Panc1 (cell line): ENCODE results near the gene CLNK. TPM values are rescaled to one million over a fixed set of nuclear protein-coding genes. Genes with fewer than 3 reads are reported as not detected.
A peak's percentile ranks its signal among the peaks of the same experiment; 100 is the strongest.

Source experiments
- ATAC-seq: fragments of 200-7000 bp; cut with Tn5 transposase; 2 replicates; pipeline ENCODE4 v1.9.1; 2020; ENCODE audit warnings: mild to moderate bottlenecking, moderate library complexity
- BruUV-seq: library from RNA; stranded (reverse); fragments of 400-500 nt; replicated peaks from 2 replicates; lab custom pipeline; 2021; lab: Mats Ljungman, UMichigan
- CTCF ChIA-PET: fragments of 300-600 bp; sonication (Branson Sonifier 250); formaldehyde crosslinking; loops from one replicate; lab custom pipeline; 2022; ENCODE audit warnings: antibody characterized with exemption; lab: Charles Lee
- POLR2A ChIA-PET: fragments of 300-600 bp; sonication (Branson Sonifier 250); formaldehyde crosslinking; loops from one replicate; lab custom pipeline; 2022; ENCODE audit warnings: antibody characterized with exemption; lab: Charles Lee
- DNase-seq: peaks from one replicate; pipeline ENCODE4 v3.0.0-alpha.2; 2010; ENCODE audit warnings: low read depth, low spot score
- H3K27ac ChIP-seq: 2 replicates; pipeline ENCODE4 v1.5.1; 2011; ENCODE audit warnings: mild to moderate bottlenecking, low read length, inconsistent platforms
- H3K27me3 ChIP-seq: fragments of 200-500 bp; sonication (Bioruptor generic); 2 replicates; pipeline ENCODE4 v1.6.0; 2014; ENCODE audit warnings: low read length, inconsistent platforms; ENCODE audit not compliant: control insufficient read depth, insufficient read depth
- H3K36me3 ChIP-seq: fragments of 200-500 bp; sonication (Bioruptor generic); 2 replicates; pipeline ENCODE4 v1.5.1; 2014; ENCODE audit warnings: inconsistent platforms, mild to moderate bottlenecking, low read length, moderate library complexity; ENCODE audit not compliant: control insufficient read depth, insufficient read depth
- H3K4me1 ChIP-seq: 2 replicates; pipeline ENCODE4 v1.5.1; 2011; ENCODE audit warnings: inconsistent platforms, mild to moderate bottlenecking, low read length, moderate library complexity; ENCODE audit not compliant: control insufficient read depth, insufficient read depth
- H3K4me3 ChIP-seq, 2 experiments: 2 replicates each; pipeline ENCODE4 v1.5.1; 2011 to 2012; ENCODE audit warnings: low read depth in 2 of 2, low read length in 2 of 2, mild to moderate bottlenecking in 2 of 2, inconsistent platforms in 1 of 2, moderate library complexity in 1 of 2
- H3K9me3 ChIP-seq: fragments of 200-500 bp; sonication (Bioruptor generic); 2 replicates; pipeline ENCODE4 v1.5.1; 2014; ENCODE audit warnings: low read depth, mild to moderate bottlenecking, inconsistent platforms, low read length, moderate library complexity; ENCODE audit not compliant: control insufficient read depth, insufficient read depth
- POLR2AphosphoS5 ChIP-seq: IDR thresholded peaks from 2 replicates; pipeline ENCODE4 v1.6.1; 2012; ENCODE audit warnings: mild to moderate bottlenecking, low read depth, low read length, moderate library complexity
- SIN3A ChIP-seq: IDR thresholded peaks from 2 replicates; pipeline ENCODE4 v1.6.1; 2012; ENCODE audit warnings: low read depth, mild to moderate bottlenecking, low read length, moderate library complexity, borderline replicate concordance; ENCODE audit not compliant: insufficient read depth
- TCF7L2 ChIP-seq: IDR thresholded peaks from 2 replicates; pipeline ENCODE4 v1.6.1; 2011; ENCODE audit warnings: mild to moderate bottlenecking, low read depth, low read length, inconsistent platforms
- in situ Hi-C: cut with HindIII; loops from 2 replicates; pipeline ENCODE4 v1.10.0; 2016; ENCODE audit warnings: low sequenced_read_pairs, low pct_unique_long_range_greater_than_20kb
- intact Hi-C: fragments of 100-400 bp; cut with micrococcal nuclease; formaldehyde crosslinking; loops from one replicate; pipeline ENCODE4 v1.10.0; 2022; ENCODE audit not compliant: unreplicated experiment
- total RNA-seq: library from RNA; stranded (reverse); gene quantifications from one replicate; pipeline ENCODE4 v1.2.1, GENCODE V29; 2021; ENCODE audit not compliant: unreplicated experiment
- TF ChIP-seq, protein P1 (sequence below), 2 experiments: IDR thresholded peaks; 2 replicates each; pipeline ENCODE4 v1.6.1; 2011 to 2012; ENCODE audit warnings: low read depth in 2 of 2, control low read depth in 1 of 2, low read length in 1 of 2, mild to moderate bottlenecking in 1 of 2, moderate library complexity in 1 of 2; ENCODE audit not compliant: insufficient read depth in 1 of 2
- TF ChIP-seq, protein P2 (sequence below): fragments of 450-650 bp; IDR thresholded peaks from 2 replicates; pipeline ENCODE4 v1.5.1; 2017; ENCODE audit warnings: mild to moderate bottlenecking

CLNK gene
- total RNA-seq, 1 experiment from 2014 or later = not detected

DNA sequence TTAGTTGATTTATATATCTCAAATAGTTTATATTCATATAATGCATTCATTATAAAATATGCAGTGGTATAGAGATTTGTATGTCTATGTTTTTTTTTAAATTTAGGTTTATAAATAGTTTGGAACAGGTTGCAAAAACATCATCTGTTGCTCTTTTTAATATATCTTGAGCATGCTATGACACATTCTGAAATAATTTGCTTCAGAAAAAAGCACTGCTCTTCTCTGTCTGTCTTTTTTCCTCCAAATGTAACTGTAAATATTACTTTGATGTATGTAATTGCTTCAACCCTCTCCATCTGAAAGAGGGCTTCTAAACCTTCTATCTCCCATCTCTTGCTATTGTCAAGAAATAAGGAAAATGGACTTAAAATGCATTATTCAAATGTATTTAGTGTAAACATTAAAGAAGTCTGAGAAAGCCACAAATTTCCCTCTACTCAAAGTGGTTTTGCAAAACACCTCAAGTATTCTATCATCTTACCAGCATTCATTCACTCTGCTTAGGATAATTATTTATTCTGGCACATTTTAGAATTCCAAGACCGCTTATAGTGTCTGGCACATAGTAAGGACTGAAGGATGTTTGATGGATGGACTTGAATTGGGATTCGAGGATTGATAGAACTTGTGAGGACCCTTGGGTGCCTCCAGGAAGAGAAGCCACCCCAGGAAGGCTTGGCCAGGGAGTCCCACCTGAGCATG lies 87.8 kb downstream of the CLNK start:
- ChIA-PET CTCF (no interaction called here), POLR2A (no interaction called here)
- DNase-seq = no peak
- Histone ChIP-seq H3K36me3 (no peaks in the 10 kb centered on the region), H3K4me3 (no peak overlapping the region), H3K27me3 (no peaks in the 10 kb centered on the region), H3K4me1 (no peaks in the 10 kb centered on the region), H3K27ac (no peak overlapping the region), H3K9me3 (no peaks in the 10 kb centered on the region)
- intact Hi-C loops (no loop called here), in situ Hi-C loops (no loop called here)
- ATAC-seq = no peak
- TF ChIP-seq, protein P1, sequence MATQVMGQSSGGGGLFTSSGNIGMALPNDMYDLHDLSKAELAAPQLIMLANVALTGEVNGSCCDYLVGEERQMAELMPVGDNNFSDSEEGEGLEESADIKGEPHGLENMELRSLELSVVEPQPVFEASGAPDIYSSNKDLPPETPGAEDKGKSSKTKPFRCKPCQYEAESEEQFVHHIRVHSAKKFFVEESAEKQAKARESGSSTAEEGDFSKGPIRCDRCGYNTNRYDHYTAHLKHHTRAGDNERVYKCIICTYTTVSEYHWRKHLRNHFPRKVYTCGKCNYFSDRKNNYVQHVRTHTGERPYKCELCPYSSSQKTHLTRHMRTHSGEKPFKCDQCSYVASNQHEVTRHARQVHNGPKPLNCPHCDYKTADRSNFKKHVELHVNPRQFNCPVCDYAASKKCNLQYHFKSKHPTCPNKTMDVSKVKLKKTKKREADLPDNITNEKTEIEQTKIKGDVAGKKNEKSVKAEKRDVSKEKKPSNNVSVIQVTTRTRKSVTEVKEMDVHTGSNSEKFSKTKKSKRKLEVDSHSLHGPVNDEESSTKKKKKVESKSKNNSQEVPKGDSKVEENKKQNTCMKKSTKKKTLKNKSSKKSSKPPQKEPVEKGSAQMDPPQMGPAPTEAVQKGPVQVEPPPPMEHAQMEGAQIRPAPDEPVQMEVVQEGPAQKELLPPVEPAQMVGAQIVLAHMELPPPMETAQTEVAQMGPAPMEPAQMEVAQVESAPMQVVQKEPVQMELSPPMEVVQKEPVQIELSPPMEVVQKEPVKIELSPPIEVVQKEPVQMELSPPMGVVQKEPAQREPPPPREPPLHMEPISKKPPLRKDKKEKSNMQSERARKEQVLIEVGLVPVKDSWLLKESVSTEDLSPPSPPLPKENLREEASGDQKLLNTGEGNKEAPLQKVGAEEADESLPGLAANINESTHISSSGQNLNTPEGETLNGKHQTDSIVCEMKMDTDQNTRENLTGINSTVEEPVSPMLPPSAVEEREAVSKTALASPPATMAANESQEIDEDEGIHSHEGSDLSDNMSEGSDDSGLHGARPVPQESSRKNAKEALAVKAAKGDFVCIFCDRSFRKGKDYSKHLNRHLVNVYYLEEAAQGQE (IDR thresholded peaks at IDR 0.05; ENCODE audit: insufficient read depth in 1 of 2, low read depth in 2 of 2, low read length in 1 of 2) = no peak
- TF ChIP-seq, protein P2, sequence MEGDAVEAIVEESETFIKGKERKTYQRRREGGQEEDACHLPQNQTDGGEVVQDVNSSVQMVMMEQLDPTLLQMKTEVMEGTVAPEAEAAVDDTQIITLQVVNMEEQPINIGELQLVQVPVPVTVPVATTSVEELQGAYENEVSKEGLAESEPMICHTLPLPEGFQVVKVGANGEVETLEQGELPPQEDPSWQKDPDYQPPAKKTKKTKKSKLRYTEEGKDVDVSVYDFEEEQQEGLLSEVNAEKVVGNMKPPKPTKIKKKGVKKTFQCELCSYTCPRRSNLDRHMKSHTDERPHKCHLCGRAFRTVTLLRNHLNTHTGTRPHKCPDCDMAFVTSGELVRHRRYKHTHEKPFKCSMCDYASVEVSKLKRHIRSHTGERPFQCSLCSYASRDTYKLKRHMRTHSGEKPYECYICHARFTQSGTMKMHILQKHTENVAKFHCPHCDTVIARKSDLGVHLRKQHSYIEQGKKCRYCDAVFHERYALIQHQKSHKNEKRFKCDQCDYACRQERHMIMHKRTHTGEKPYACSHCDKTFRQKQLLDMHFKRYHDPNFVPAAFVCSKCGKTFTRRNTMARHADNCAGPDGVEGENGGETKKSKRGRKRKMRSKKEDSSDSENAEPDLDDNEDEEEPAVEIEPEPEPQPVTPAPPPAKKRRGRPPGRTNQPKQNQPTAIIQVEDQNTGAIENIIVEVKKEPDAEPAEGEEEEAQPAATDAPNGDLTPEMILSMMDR = no peak
- TF ChIP-seq SIN3A (no peak), POLR2AphosphoS5 (no peak), TCF7L2 (no peak)
- no TSS peak for BruUV-seq

DNA sequence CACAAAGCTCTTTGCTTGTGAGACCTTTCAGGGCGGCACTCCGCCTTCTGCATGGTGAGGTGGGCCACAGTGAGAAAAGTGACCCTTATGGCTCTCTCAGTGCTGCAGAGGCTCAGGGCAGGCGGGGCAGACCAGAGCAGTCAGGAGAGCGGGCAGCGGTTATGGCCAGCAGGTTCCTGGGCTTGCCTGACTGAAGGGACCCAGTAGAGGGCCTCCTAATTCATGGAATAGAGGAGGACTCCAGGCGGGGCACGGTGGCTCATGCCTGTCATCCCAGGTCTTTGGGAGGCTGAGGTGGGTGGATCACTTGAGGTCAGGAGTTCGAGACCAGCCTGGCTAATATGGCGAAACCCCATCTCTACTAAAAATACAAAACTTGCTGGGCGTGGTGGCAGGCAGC lies 91.4 kb downstream of the CLNK start:
- in situ Hi-C loops = no loop called here

More for the DNA sequence above, 91.4 kb downstream of the CLNK start:
- H3K27ac ChIP-seq = no peak overlapping the region
- intact Hi-C loops = no loop called here
- H3K4me3 ChIP-seq = no peak overlapping the region
- no peaks in the 10 kb centered on the region for H3K36me3 ChIP-seq
- H3K4me1 ChIP-seq = no peaks in the 10 kb centered on the region
- TF ChIP-seq, protein P1 (IDR thresholded peaks at IDR 0.05; ENCODE audit: insufficient read depth in 1 of 2, low read depth in 2 of 2, low read length in 1 of 2) = no peak
- TF ChIP-seq POLR2AphosphoS5 (no peak), TCF7L2 (no peak), SIN3A (no peak)
- TF ChIP-seq, protein P2 = 0 out of 2 replicates have a peak, but pooled peaks have one; percentile 9
- no TSS peak for BruUV-seq
- ATAC-seq (no peak), DNase-seq (no peak)
- H3K27me3 ChIP-seq = no peaks in the 10 kb centered on the region
- POLR2A ChIA-PET = no interaction called here
- CTCF ChIA-PET = no interaction called here
- no peaks in the 10 kb centered on the region for H3K9me3 ChIP-seq
